C4-2B (cell line): ENCODE data around the gene HS3ST4.

ENCODE experiments used
- H3K27ac ChIP-seq: fragments of 450-650 bp; 2 replicates; pipeline ENCODE4 v1.5.1; 2017
- ZFX ChIP-seq: fragments of 450-650 bp; IDR thresholded peaks from 2 replicates; pipeline ENCODE4 v1.6.1; 2017
- TF ChIP-seq, protein P1 (sequence below): fragments of 450-650 bp; conservative IDR thresholded peaks from 2 replicates; pipeline ENCODE4 v1.5.1; 2017; ENCODE audit warnings: mild to moderate bottlenecking

The HS3ST4 gene

DNA sequence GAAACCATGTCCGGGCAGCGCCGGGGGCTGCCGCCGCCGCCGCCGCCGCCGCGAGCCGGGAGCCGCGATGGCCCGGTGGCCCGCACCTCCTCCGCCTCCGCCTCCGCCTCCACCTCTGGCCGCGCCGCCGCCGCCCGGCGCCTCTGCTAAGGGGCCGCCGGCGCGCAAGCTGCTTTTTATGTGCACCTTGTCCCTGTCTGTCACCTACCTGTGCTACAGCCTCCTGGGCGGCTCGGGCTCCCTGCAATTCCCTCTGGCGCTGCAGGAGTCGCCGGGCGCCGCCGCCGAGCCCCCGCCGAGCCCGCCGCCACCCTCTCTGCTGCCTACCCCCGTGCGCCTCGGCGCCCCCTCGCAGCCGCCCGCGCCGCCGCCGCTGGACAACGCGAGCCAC, 587 bp downstream of the HS3ST4 start:
- TF ChIP-seq ZFX: no peak
- TF ChIP-seq, protein P1, sequence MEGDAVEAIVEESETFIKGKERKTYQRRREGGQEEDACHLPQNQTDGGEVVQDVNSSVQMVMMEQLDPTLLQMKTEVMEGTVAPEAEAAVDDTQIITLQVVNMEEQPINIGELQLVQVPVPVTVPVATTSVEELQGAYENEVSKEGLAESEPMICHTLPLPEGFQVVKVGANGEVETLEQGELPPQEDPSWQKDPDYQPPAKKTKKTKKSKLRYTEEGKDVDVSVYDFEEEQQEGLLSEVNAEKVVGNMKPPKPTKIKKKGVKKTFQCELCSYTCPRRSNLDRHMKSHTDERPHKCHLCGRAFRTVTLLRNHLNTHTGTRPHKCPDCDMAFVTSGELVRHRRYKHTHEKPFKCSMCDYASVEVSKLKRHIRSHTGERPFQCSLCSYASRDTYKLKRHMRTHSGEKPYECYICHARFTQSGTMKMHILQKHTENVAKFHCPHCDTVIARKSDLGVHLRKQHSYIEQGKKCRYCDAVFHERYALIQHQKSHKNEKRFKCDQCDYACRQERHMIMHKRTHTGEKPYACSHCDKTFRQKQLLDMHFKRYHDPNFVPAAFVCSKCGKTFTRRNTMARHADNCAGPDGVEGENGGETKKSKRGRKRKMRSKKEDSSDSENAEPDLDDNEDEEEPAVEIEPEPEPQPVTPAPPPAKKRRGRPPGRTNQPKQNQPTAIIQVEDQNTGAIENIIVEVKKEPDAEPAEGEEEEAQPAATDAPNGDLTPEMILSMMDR: no peak

GRCh38 chr16:25692742-25693508, 1.2 kb downstream of the HS3ST4 start:
- H3K27ac ChIP-seq: no peak overlapping the region
- TF ChIP-seq, protein P1: no peak
- no peak for TF ChIP-seq ZFX

More for the DNA sequence above, 587 bp downstream of the HS3ST4 start:
- H3K27ac ChIP-seq: no peak overlapping the region

GRCh38 chr16:25693631-25694030, 1.9 kb downstream of the HS3ST4 start:
- no peak for TF ChIP-seq ZFX
- TF ChIP-seq, protein P1: no peak
- H3K27ac ChIP-seq: no peak overlapping the region

GRCh38 chr16:25699069-25699468, 7.3 kb downstream of the HS3ST4 start:
- no peak for TF ChIP-seq ZFX
- TF ChIP-seq, protein P1: no peak
- no peak overlapping the region for H3K27ac ChIP-seq

GRCh38 chr16:25700547-25700946, 8.8 kb downstream of the HS3ST4 start:
- H3K27ac ChIP-seq: no peak overlapping the region
- TF ChIP-seq, protein P1: no peak
- TF ChIP-seq ZFX: no peak

DNA sequence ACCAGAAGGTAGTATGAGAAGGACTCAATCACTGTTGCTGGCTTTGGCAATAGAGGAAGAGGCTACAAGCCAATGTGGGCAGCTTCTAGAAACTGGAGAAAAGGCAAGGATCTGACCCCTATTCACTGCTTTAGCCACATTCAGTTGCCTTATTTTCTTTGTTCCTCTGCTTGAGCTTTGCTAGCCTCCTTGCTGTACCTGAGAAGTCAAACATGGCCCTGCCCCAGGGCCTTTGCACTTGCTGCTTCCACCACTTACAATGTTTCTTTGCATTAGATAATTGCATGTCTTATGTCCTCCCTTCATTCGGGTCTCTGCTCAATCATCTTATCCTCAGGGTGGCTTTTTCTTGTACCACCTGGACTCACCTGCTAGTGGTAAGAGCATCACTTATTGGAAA, 15.8 kb downstream of the HS3ST4 start:
- TF ChIP-seq, protein P1: no peak
- no peak for TF ChIP-seq ZFX
- no peak overlapping the region for H3K27ac ChIP-seq

- H3K27ac ChIP-seq: no peak overlapping the region
- TF ChIP-seq, protein P1: peak; percentile 81
- TF ChIP-seq ZFX: no peak
Measured at GRCh38 chr16:25707982-25708583, 16.3 kb downstream of the HS3ST4 start.
